IMR-90 (cell line): ENCODE measurements around the gene MOB3A. TPM values are rescaled to one million over a fixed set of nuclear protein-coding genes. Genes with fewer than 3 reads are reported as not detected.

Source experiments
- ATAC-seq: fragments of 200-7000 bp; cut with Tn5 transposase; 2 replicates; pipeline ENCODE4 v1.9.1; 2020; ENCODE audit warnings: low read depth, mild to moderate bottlenecking, moderate library complexity
- BruUV-seq: library from RNA; stranded (reverse); fragments of 400-500 nt; replicated peaks from 2 replicates; lab custom pipeline; 2021; lab: Mats Ljungman, UMichigan
- CTCF ChIA-PET: fragments of 300-600 bp; formaldehyde crosslinking; extraction: SDS; loops from one replicate; lab custom pipeline; 2021; ENCODE audit warnings: antibody characterized with exemption; lab: Yijun Ruan, JAX
- POLR2A ChIA-PET: fragments of 300-600 bp; sonication (Branson Sonifier 250); formaldehyde crosslinking; loops from one replicate; lab custom pipeline; 2022; ENCODE audit warnings: antibody characterized with exemption; ENCODE audit not compliant: unreplicated experiment; lab: Charles Lee
- DNase-seq: peaks from one replicate; pipeline ENCODE4 v3.0.0; 2013
- H2AFZ ChIP-seq: replicated peaks from 2 replicates; pipeline ENCODE3; 2013; ENCODE audit warnings: low read length, mild to moderate bottlenecking; ENCODE audit not compliant: poor library complexity
- H2AK5ac ChIP-seq: 2 replicates; pipeline ENCODE4 v1.6.1; 2013; ENCODE audit warnings: low read depth, low read length, inconsistent platforms
- H2AK9ac ChIP-seq: replicated peaks from 2 replicates; pipeline ENCODE3; 2013; ENCODE audit warnings: mild to moderate bottlenecking, low read depth, low read length, moderate library complexity; ENCODE audit not compliant: poor library complexity
- H2BK120ac ChIP-seq: 2 replicates; pipeline ENCODE4 v1.6.1; 2013; ENCODE audit warnings: low read depth, low read length, inconsistent platforms
- H2BK15ac ChIP-seq: 3 replicates; pipeline ENCODE4 v1.6.1; 2013; ENCODE audit warnings: low read depth, low read length, inconsistent platforms
- H2BK20ac ChIP-seq: 2 replicates; pipeline ENCODE4 v1.6.1; 2013; ENCODE audit warnings: low read depth, mild to moderate bottlenecking, inconsistent platforms, low read length, moderate library complexity
- H2BK5ac ChIP-seq: 2 replicates; pipeline ENCODE4 v1.6.1; 2013; ENCODE audit warnings: mild to moderate bottlenecking, low read depth, low read length, inconsistent platforms; ENCODE audit not compliant: poor library complexity, severe bottlenecking
- H3K14ac ChIP-seq: replicated peaks from 2 replicates; pipeline ENCODE4 v1.6.1; 2013; ENCODE audit warnings: low read depth, low read length, inconsistent platforms
- H3K18ac ChIP-seq: 2 replicates; pipeline ENCODE4 v1.6.1; 2013; ENCODE audit warnings: low read depth, low read length, control low read depth
- H3K23ac ChIP-seq: 2 replicates; pipeline ENCODE4 v1.6.1; 2013; ENCODE audit warnings: low read depth, low read length, inconsistent platforms
- H3K27ac ChIP-seq: 2 replicates; pipeline ENCODE4 v1.5.1; 2013; ENCODE audit warnings: mild to moderate bottlenecking, control low read depth, low read length; ENCODE audit not compliant: insufficient read depth
- H3K27me3 ChIP-seq: 2 replicates; pipeline ENCODE4 v1.6.1; 2013; ENCODE audit warnings: low read length; ENCODE audit not compliant: control insufficient read depth, insufficient read depth
- H3K36me3 ChIP-seq: 2 replicates; pipeline ENCODE4 v1.6.1; 2013; ENCODE audit warnings: low read length, mixed read lengths; ENCODE audit not compliant: control insufficient read depth, insufficient read depth
- H3K4ac ChIP-seq: 2 replicates; pipeline ENCODE4 v1.6.1; 2013; ENCODE audit warnings: low read depth, low read length, inconsistent platforms
- H3K4me1 ChIP-seq: 2 replicates; pipeline ENCODE4 v1.6.1; 2013; ENCODE audit warnings: low read length, mixed read lengths; ENCODE audit not compliant: control insufficient read depth, insufficient read depth
- H3K4me2 ChIP-seq: 2 replicates; pipeline ENCODE4 v1.6.1; 2013; ENCODE audit warnings: low read depth, mild to moderate bottlenecking, control low read depth, low read length, moderate library complexity
- H3K4me3 ChIP-seq: 2 replicates; pipeline ENCODE4 v1.5.1; 2013; ENCODE audit warnings: low read depth, mild to moderate bottlenecking, control low read depth, low read length, moderate library complexity; ENCODE audit not compliant: insufficient read depth
- H3K56ac ChIP-seq: 2 replicates; pipeline ENCODE4 v1.6.1; 2013; ENCODE audit warnings: low read length, inconsistent platforms; ENCODE audit not compliant: insufficient read depth; ENCODE audit errors: extremely low read depth
- H3K79me1 ChIP-seq, 2 experiments: 2 replicates each; pipeline ENCODE4 v1.6.1; 2013; ENCODE audit warnings: low read length in 2 of 2, inconsistent platforms in 1 of 2, low read depth in 1 of 2
- H3K9ac ChIP-seq: 2 replicates; pipeline ENCODE4 v1.6.1; 2013; ENCODE audit warnings: low read depth, low read length, control low read depth
- H3K9me1 ChIP-seq: 2 replicates; pipeline ENCODE4 v1.6.1; 2013; ENCODE audit warnings: low read length, inconsistent platforms; ENCODE audit not compliant: insufficient read depth
- H3K9me3 ChIP-seq: 2 replicates; pipeline ENCODE4 v1.6.1; 2013; ENCODE audit warnings: low read length; ENCODE audit not compliant: control insufficient read depth, insufficient read depth
- H4K20me1 ChIP-seq: 2 replicates; pipeline ENCODE4 v1.6.1; 2013; ENCODE audit warnings: low read length, inconsistent platforms; ENCODE audit not compliant: insufficient read depth
- H4K5ac ChIP-seq: 2 replicates; pipeline ENCODE4 v1.6.1; 2013; ENCODE audit warnings: mild to moderate bottlenecking, low read depth, low read length, control low read depth
- H4K8ac ChIP-seq, 2 experiments: 2 replicates each; pipeline ENCODE4 v1.6.1; 2013; ENCODE audit warnings: low read depth in 2 of 2, low read length in 2 of 2, control low read depth in 1 of 2, inconsistent platforms in 1 of 2
- H4K91ac ChIP-seq: 2 replicates; pipeline ENCODE4 v1.6.1; 2013; ENCODE audit warnings: low read depth, low read length, inconsistent platforms; ENCODE audit not compliant: insufficient read depth
- BHLHE40 ChIP-seq: fragments of 150-350 bp; IDR thresholded peaks from 2 replicates; pipeline ENCODE4 v1.6.1; 2016; ENCODE audit warnings: mild to moderate bottlenecking, low read depth, low read length
- CHD1 ChIP-seq: IDR thresholded peaks from 2 replicates; pipeline ENCODE4 v1.6.1; 2012; ENCODE audit warnings: low read depth, low read length, improper control_type of control experiment
- FOS ChIP-seq: fragments of 150-350 bp; IDR thresholded peaks from 2 replicates; pipeline ENCODE4 v1.6.1; 2016; ENCODE audit warnings: low read depth, low read length
- MAFK ChIP-seq: IDR thresholded peaks from 2 replicates; pipeline ENCODE4 v1.6.1; 2012; ENCODE audit warnings: low read depth, low read length, improper control_type of control experiment
- MAZ ChIP-seq: IDR thresholded peaks from 2 replicates; pipeline ENCODE4 v1.6.1; 2012; ENCODE audit warnings: low read depth, mild to moderate bottlenecking, low read length, improper control_type of control experiment, moderate library complexity, borderline replicate concordance
- MXI1 ChIP-seq: IDR thresholded peaks from 2 replicates; pipeline ENCODE4 v1.6.1; 2012; ENCODE audit warnings: low read depth, mild to moderate bottlenecking, low read length, moderate library complexity, borderline replicate concordance
- NFE2L2 ChIP-seq: fragments of 150-350 bp; IDR thresholded peaks from 2 replicates; pipeline ENCODE4 v1.6.1; 2016; ENCODE audit warnings: low read depth, mild to moderate bottlenecking, low read length
- RAD21 ChIP-seq: IDR thresholded peaks from 2 replicates; pipeline ENCODE4 v1.6.1; 2012; ENCODE audit warnings: low read length, improper control_type of control experiment
- RFX5 ChIP-seq: IDR thresholded peaks from 2 replicates; pipeline ENCODE4 v1.8.0; 2012; ENCODE audit warnings: low read depth, mild to moderate bottlenecking, low read length, moderate library complexity
- WGBS, 2 experiments: methylation state at CpG; one replicate each; pipeline versions ENCODE4 v1.1.5 to v1.1.7; 2013; ENCODE audit warnings: missing lambda C conversion rate in 2 of 2; ENCODE audit not compliant: insufficient read length in 1 of 2; ENCODE audit errors: extremely low coverage in 2 of 2; 5-methylcytosine and 5-hydroxymethylcytosine counted together
- dilution Hi-C: fragments of 300-500 bp; cut with HindIII; formaldehyde crosslinking; loops from one replicate; pipeline ENCODE4 v1.14.3; 2018; ENCODE audit warnings: low sequenced_read_pairs; ENCODE audit not compliant: unreplicated experiment
- in situ Hi-C: fragments of 300-500 bp; cut with MboI; formaldehyde crosslinking; loops from 3 replicates; pipeline ENCODE4 v1.14.3; 2019; ENCODE audit warnings: low sequenced_read_pairs, inconsistent platforms, mixed read lengths
- intact Hi-C: fragments of 100-400 bp; cut with micrococcal nuclease; formaldehyde crosslinking; loops from 2 replicates; pipeline ENCODE4 v1.10.0; 2022
- polyA plus RNA-seq, 3 experiments: library from polyadenylated mRNA; depleted of rRNA; stranded (reverse); fragments of >200 nt; gene quantifications; 2 replicates each; pipeline ENCODE4 v1.2.3, GENCODE V29; 2012; ENCODE audit warnings: low replicate concordance in 1 of 3
- total RNA-seq: library from RNA; depleted of rRNA; stranded (reverse); fragments of >200 nt; gene quantifications from 2 replicates; pipeline ENCODE4 v1.2.3, GENCODE V29; 2012
- TF ChIP-seq, protein P1 (sequence below): conservative IDR thresholded peaks from 2 replicates; pipeline ENCODE4 v1.5.1; 2012; ENCODE audit warnings: mild to moderate bottlenecking, low read depth, low read length, improper control_type of control experiment
- TF ChIP-seq, protein P2 (sequence below): fragments of 150-350 bp; IDR thresholded peaks from 2 replicates; pipeline ENCODE4 v1.6.1; 2016; ENCODE audit warnings: low read depth, mild to moderate bottlenecking, low read length, moderate library complexity, borderline replicate concordance

The MOB3A gene
- total and polyA plus RNA-seq, 2 of the 4 experiments (the other 2 are of a cell fraction): 9.3 to 26.5 TPM

DNA sequence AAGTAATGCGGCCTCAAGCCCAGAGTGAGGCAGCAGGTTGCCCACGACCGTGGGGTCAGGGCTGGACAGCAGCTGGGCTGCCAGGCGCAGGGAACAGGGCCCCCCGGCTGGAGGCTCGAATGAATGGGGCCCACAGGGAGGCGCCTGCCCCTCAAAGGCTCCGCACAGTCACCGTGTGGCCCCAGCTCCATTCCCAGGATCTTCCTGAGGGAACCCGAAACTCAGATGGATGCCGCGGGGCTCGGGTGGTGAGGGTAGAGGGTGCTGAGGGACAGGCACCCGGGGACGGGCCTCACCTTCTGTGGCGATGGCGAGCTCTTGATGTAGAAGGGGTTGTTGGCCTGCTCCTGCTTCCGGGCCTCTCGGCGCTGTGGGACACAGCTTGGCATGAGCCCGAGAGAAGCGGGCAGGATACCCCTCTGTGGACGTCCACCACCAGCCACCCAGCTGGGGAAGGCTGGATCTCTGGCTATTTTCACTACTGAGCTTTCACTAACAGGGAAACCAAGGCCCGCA is 19.8 kb upstream of the MOB3A start:
- Histone ChIP-seq H3K4ac (no peak overlapping the region), H2AFZ (no peak overlapping the region), H3K27ac (no peak overlapping the region), H3K56ac (no peak overlapping the region), H2AK5ac (no peak overlapping the region), H4K5ac (no peak overlapping the region), H3K9ac (no peak overlapping the region), H2BK5ac (no peak overlapping the region), H2BK20ac (no peak overlapping the region), H2AK9ac (peak overlapping the region; percentile 1), H2BK15ac (no peak overlapping the region), H3K27me3 (no peaks in the 10 kb centered on the region), H4K20me1 (peaks cover 14% of the 10 kb centered on the region), H3K9me1 (no peaks in the 10 kb centered on the region), H4K8ac (no peak overlapping the region), H3K23ac (no peak overlapping the region), H3K18ac (no peak overlapping the region), H4K91ac (no peak overlapping the region), H3K14ac (no peak overlapping the region), H3K79me1 (peaks cover 7 to 23% of the 10 kb centered on the region in 2 experiments), H2BK120ac (no peak overlapping the region), H3K4me2 (no peak overlapping the region), H3K4me3 (no peak overlapping the region), H3K36me3 (peaks cover 91% of the 10 kb centered on the region), H3K4me1 (no peaks in the 10 kb centered on the region), H3K9me3 (no peaks in the 10 kb centered on the region)
- CTCF ChIA-PET: no interaction called here
- POLR2A ChIA-PET: no interaction called here
- no peak for ATAC-seq
- no TSS peak for BruUV-seq
- dilution Hi-C loops (no loop called here), intact Hi-C loops (no loop called here), in situ Hi-C loops (no loop called here)
- TF ChIP-seq MAFK (no peak), BHLHE40 (no peak), RAD21 (no peak), MAZ (no peak), FOS (no peak), MXI1 (no peak), CHD1 (no peak), RFX5 (no peak), NFE2L2 (no peak)
- TF ChIP-seq, protein P1, sequence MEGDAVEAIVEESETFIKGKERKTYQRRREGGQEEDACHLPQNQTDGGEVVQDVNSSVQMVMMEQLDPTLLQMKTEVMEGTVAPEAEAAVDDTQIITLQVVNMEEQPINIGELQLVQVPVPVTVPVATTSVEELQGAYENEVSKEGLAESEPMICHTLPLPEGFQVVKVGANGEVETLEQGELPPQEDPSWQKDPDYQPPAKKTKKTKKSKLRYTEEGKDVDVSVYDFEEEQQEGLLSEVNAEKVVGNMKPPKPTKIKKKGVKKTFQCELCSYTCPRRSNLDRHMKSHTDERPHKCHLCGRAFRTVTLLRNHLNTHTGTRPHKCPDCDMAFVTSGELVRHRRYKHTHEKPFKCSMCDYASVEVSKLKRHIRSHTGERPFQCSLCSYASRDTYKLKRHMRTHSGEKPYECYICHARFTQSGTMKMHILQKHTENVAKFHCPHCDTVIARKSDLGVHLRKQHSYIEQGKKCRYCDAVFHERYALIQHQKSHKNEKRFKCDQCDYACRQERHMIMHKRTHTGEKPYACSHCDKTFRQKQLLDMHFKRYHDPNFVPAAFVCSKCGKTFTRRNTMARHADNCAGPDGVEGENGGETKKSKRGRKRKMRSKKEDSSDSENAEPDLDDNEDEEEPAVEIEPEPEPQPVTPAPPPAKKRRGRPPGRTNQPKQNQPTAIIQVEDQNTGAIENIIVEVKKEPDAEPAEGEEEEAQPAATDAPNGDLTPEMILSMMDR: no peak
- TF ChIP-seq, protein P2, sequence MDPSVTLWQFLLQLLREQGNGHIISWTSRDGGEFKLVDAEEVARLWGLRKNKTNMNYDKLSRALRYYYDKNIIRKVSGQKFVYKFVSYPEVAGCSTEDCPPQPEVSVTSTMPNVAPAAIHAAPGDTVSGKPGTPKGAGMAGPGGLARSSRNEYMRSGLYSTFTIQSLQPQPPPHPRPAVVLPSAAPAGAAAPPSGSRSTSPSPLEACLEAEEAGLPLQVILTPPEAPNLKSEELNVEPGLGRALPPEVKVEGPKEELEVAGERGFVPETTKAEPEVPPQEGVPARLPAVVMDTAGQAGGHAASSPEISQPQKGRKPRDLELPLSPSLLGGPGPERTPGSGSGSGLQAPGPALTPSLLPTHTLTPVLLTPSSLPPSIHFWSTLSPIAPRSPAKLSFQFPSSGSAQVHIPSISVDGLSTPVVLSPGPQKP: no peak
- DNase-seq: no peak
- 100% methylated on average over 3 of the region's 24 CpGs; no CpG with 5 or more reads in 1 of the 2 experiments for WGBS, 2 experiments
